ENCODE results near the gene FGF12. TPM values are rescaled to one million over a fixed set of nuclear protein-coding genes. Genes with fewer than 3 reads are reported as not detected.

FGF12 gene
- total and polyA plus RNA-seq, 7 donors, result 0.25 to 0.87 (median 0.71) TPM

GRCh38 chr3:192128060-192128459 is 599.3 kb downstream of the FGF12 start:
- no peak overlapping the region for H3K4me3 ChIP-seq
- DNase-seq, result no peak
- H3K27ac ChIP-seq, result no peak overlapping the region
- intact Hi-C loops (cut with DNase I), result loop anchor here in 1 of 2 donors (5.0 kb wide), 1 partner anchor 319 kb away; no protein-coding TSS in a partner anchor
- no peaks in the 10 kb centered on the region for H3K9me3 ChIP-seq
- TF ChIP-seq CTCF (IDR thresholded peaks at IDR 0.05), result no peak
- no peak for ATAC-seq
- 68 to 76% (median 73%) methylated on average over 4 of the region's 4 CpGs for WGBS, 3 donors
- no peaks in the 10 kb centered on the region for H3K36me3 ChIP-seq (ENCODE audit: insufficient read depth in 1 of 2, low read depth in 1 of 2)
- H3K27me3 ChIP-seq (ENCODE audit: insufficient read depth in 3 of 3, low read length in 2 of 3), result no peaks in the 10 kb centered on the region
- H3K4me1 ChIP-seq, result no peaks in the 10 kb centered on the region

- Histone ChIP-seq H3K27me3 (ENCODE audit: insufficient read depth in 3 of 3, low read length in 2 of 3) (no peaks in the 10 kb centered on the region), H3K4me1 (no peaks in the 10 kb centered on the region), H3K27ac (no peak overlapping the region), H3K9me3 (no peaks in the 10 kb centered on the region), H3K36me3 (ENCODE audit: insufficient read depth in 1 of 2, low read depth in 1 of 2) (no peaks in the 10 kb centered on the region), H3K4me3 (no peak overlapping the region)
- DNase-seq, result no peak
- WGBS, 3 donors, result 72 to 82% (median 72%) methylated on average over 13 of the region's 13 CpGs
- TF ChIP-seq CTCF (IDR thresholded peaks at IDR 0.05), result no peak
- intact Hi-C loops (cut with DNase I), result no loop called here
- no peak for ATAC-seq
Measured at GRCh38 chr3:192122832-192123594, 604.3 kb downstream of the FGF12 start.

- no peak for DNase-seq
- no peak for TF ChIP-seq CTCF (IDR thresholded peaks at IDR 0.05)
- H3K36me3 ChIP-seq (ENCODE audit: insufficient read depth in 1 of 2, low read depth in 1 of 2), result no peaks in the 10 kb centered on the region
- H3K27ac ChIP-seq, result no peak overlapping the region
- H3K27me3 ChIP-seq (ENCODE audit: insufficient read depth in 3 of 3, low read length in 2 of 3), result no peaks in the 10 kb centered on the region
- no peaks in the 10 kb centered on the region for H3K4me1 ChIP-seq
- intact Hi-C loops (cut with DNase I), result no loop called here
- H3K9me3 ChIP-seq, result no peaks in the 10 kb centered on the region
- H3K4me3 ChIP-seq, result no peak overlapping the region
- 76 to 77% (median 76%) methylated on average over 3 of the region's 3 CpGs for WGBS, 3 donors
- no peak for ATAC-seq
Measured at GRCh38 chr3:192121923-192122322, 605.4 kb downstream of the FGF12 start.

- H3K27me3 ChIP-seq (ENCODE audit: insufficient read depth in 3 of 3, low read length in 2 of 3), result no peaks in the 10 kb centered on the region
- intact Hi-C loops (cut with DNase I), result no loop called here
- no peak for DNase-seq
- ATAC-seq, result no peak
- no peak for TF ChIP-seq CTCF (IDR thresholded peaks at IDR 0.05)
- H3K36me3 ChIP-seq (ENCODE audit: insufficient read depth in 1 of 2, low read depth in 1 of 2), result no peaks in the 10 kb centered on the region
- H3K4me1 ChIP-seq, result no peaks in the 10 kb centered on the region
- H3K4me3 ChIP-seq, result no peak overlapping the region
- no peaks in the 10 kb centered on the region for H3K9me3 ChIP-seq
- H3K27ac ChIP-seq, result no peak overlapping the region
Measured at GRCh38 chr3:192108820-192109219, 618.5 kb downstream of the FGF12 start.

- DNase-seq (no peak), ATAC-seq (no peak)
- 48 to 50% (median 48%) methylated on average over 4 of the region's 4 CpGs for WGBS, 3 donors
- Histone ChIP-seq H3K9me3 (no peaks in the 10 kb centered on the region), H3K4me3 (no peak overlapping the region), H3K36me3 (ENCODE audit: insufficient read depth in 1 of 2, low read depth in 1 of 2) (no peaks in the 10 kb centered on the region), H3K27ac (no peak overlapping the region), H3K27me3 (ENCODE audit: insufficient read depth in 3 of 3, low read length in 2 of 3) (no peaks in the 10 kb centered on the region), H3K4me1 (no peaks in the 10 kb centered on the region)
- no peak for TF ChIP-seq CTCF (IDR thresholded peaks at IDR 0.05)
- intact Hi-C loops (cut with DNase I), result no loop called here
Measured at GRCh38 chr3:192106543-192106942, 620.8 kb downstream of the FGF12 start.

Data from psoas muscle (tissue), 8 donors.